HG03520 (cell line): ENCODE measurements around the gene FBN1.

Experiments
- ATAC-seq: cut with Tn5 transposase; IDR thresholded peaks from one replicate; pipeline ENCODE4 v1.9.1; 2021; ENCODE audit warnings: mild to moderate bottlenecking, moderate library complexity; ENCODE audit not compliant: unreplicated experiment

Gene FBN1

GRCh38 chr15:48582452-48583247 is 62.9 kb downstream of the FBN1 start:
- no peak for ATAC-seq

- ATAC-seq, result no peak
Measured at GRCh38 chr15:48581219-48581618, 64.3 kb downstream of the FBN1 start.

GRCh38 chr15:48580736-48581135 is 64.8 kb downstream of the FBN1 start:
- no peak for ATAC-seq

GRCh38 chr15:48579945-48580671 is 65.4 kb downstream of the FBN1 start:
- ATAC-seq, result no peak

- no peak for ATAC-seq
Measured at GRCh38 chr15:48578965-48579364, 66.5 kb downstream of the FBN1 start.

- no peak for ATAC-seq
Measured at GRCh38 chr15:48577469-48577868, 68.0 kb downstream of the FBN1 start.

- no peak for ATAC-seq
Measured at GRCh38 chr15:48574187-48574586, 71.3 kb downstream of the FBN1 start.

GRCh38 chr15:48573780-48574179 is 71.7 kb downstream of the FBN1 start:
- no peak for ATAC-seq

GRCh38 chr15:48572823-48573222 is 72.7 kb downstream of the FBN1 start:
- no peak for ATAC-seq

GRCh38 chr15:48571510-48571909 is 74.0 kb downstream of the FBN1 start:
- ATAC-seq, result no peak

GRCh38 chr15:48570822-48571221 is 74.7 kb downstream of the FBN1 start:
- ATAC-seq, result no peak

- ATAC-seq, result no peak
Measured at GRCh38 chr15:48569591-48570302, 75.8 kb downstream of the FBN1 start.

GRCh38 chr15:48566668-48567067 is 78.8 kb downstream of the FBN1 start:
- ATAC-seq, result no peak

GRCh38 chr15:48565560-48566482 is 79.7 kb downstream of the FBN1 start:
- ATAC-seq, result no peak

- no peak for ATAC-seq
Measured at GRCh38 chr15:48564690-48565089, 80.8 kb downstream of the FBN1 start.

- no peak for ATAC-seq
Measured at GRCh38 chr15:48563934-48564333, 81.6 kb downstream of the FBN1 start.

GRCh38 chr15:48560321-48561051 is 85.0 kb downstream of the FBN1 start:
- no peak for ATAC-seq

- ATAC-seq, result no peak
Measured at GRCh38 chr15:48559285-48559684, 86.2 kb downstream of the FBN1 start.

- ATAC-seq, result no peak
Measured at GRCh38 chr15:48558226-48558625, 87.3 kb downstream of the FBN1 start.

- no peak for ATAC-seq
Measured at GRCh38 chr15:48557335-48557734, 88.2 kb downstream of the FBN1 start.
